Trophoblast cell (in vitro differentiated cells and primary cell): Measurements from ENCODE around the gene CRTAP.
A peak's percentile ranks its signal among the peaks of the same experiment; 100 is the strongest.

Source experiments
- DNase-seq, 2 donors: peaks; one replicate each; pipeline ENCODE4 v3.0.0-alpha.2; 2016
- H2AFZ ChIP-seq: 2 replicates; pipeline ENCODE4 v1.6.1; 2013; ENCODE audit warnings: low read length, moderate library complexity, mild to moderate bottlenecking; ENCODE audit not compliant: insufficient read depth, poor library complexity
- H2AK5ac ChIP-seq: 2 replicates; pipeline ENCODE4 v1.6.1; 2013; ENCODE audit warnings: mild to moderate bottlenecking, low read length
- H2BK120ac ChIP-seq: 2 replicates; pipeline ENCODE4 v1.6.1; 2013; ENCODE audit warnings: low read length, mild to moderate bottlenecking, moderate library complexity; ENCODE audit not compliant: insufficient read depth, poor library complexity
- H2BK12ac ChIP-seq: 2 replicates; pipeline ENCODE4 v1.6.1; 2013; ENCODE audit warnings: mild to moderate bottlenecking, low read length, moderate library complexity
- H2BK5ac ChIP-seq: 2 replicates; pipeline ENCODE4 v1.6.1; 2013; ENCODE audit warnings: low read length, low read depth, moderate library complexity, mild to moderate bottlenecking; ENCODE audit not compliant: poor library complexity
- H3K14ac ChIP-seq: 2 replicates; pipeline ENCODE4 v1.6.1; 2013; ENCODE audit warnings: mild to moderate bottlenecking, low read length
- H3K18ac ChIP-seq: 2 replicates; pipeline ENCODE4 v1.6.1; 2013; ENCODE audit warnings: mild to moderate bottlenecking, low read length
- H3K23ac ChIP-seq: 2 replicates; pipeline ENCODE4 v1.6.1; 2013; ENCODE audit warnings: low read length
- H3K27ac ChIP-seq: 2 replicates; pipeline ENCODE4 v1.5.1; 2013; ENCODE audit warnings: low read depth, mild to moderate bottlenecking, inconsistent platforms, low read length, moderate library complexity
- H3K27me3 ChIP-seq: 2 replicates; pipeline ENCODE4 v1.6.1; 2013; ENCODE audit warnings: inconsistent platforms, mild to moderate bottlenecking, low read length, moderate library complexity; ENCODE audit not compliant: insufficient read depth
- H3K36me3 ChIP-seq, 2 experiments: 1 replicate in 1 of 2; 2 replicates in 1 of 2; pipeline ENCODE4 v1.6.1; 2013; ENCODE audit warnings: low read length in 2 of 2, mild to moderate bottlenecking in 2 of 2, moderate library complexity in 1 of 2; ENCODE audit not compliant: insufficient read depth in 2 of 2, control insufficient read depth in 1 of 2
- H3K4ac ChIP-seq: 2 replicates; pipeline ENCODE4 v1.6.1; 2013; ENCODE audit warnings: low read depth, mild to moderate bottlenecking, low read length, moderate library complexity
- H3K4me1 ChIP-seq, 2 experiments: 1 replicate in 1 of 2; 2 replicates in 1 of 2; pipeline ENCODE4 v1.6.1; 2013; ENCODE audit warnings: low read length in 2 of 2, mild to moderate bottlenecking in 2 of 2, moderate library complexity in 1 of 2; ENCODE audit not compliant: insufficient read depth in 2 of 2, control insufficient read depth in 1 of 2
- H3K4me2 ChIP-seq: 2 replicates; pipeline ENCODE4 v1.6.1; 2013; ENCODE audit warnings: inconsistent platforms, mild to moderate bottlenecking, low read length, moderate library complexity
- H3K4me3 ChIP-seq: 2 replicates; pipeline ENCODE4 v1.5.1; 2013; ENCODE audit warnings: mild to moderate bottlenecking, low read depth, low read length, inconsistent platforms
- H3K79me1 ChIP-seq: one replicate; pipeline ENCODE4 v1.6.1; 2013; ENCODE audit warnings: low read length
- H3K79me2 ChIP-seq: 2 replicates; pipeline ENCODE4 v1.6.1; 2013; ENCODE audit warnings: low read length, mild to moderate bottlenecking; ENCODE audit not compliant: control insufficient read depth, insufficient read depth, poor library complexity
- H3K9ac ChIP-seq: 2 replicates; pipeline ENCODE4 v1.6.1; 2013; ENCODE audit warnings: mild to moderate bottlenecking, low read length
- H3K9me3 ChIP-seq: 2 replicates; pipeline ENCODE4 v1.6.1; 2013; ENCODE audit warnings: low read depth, mild to moderate bottlenecking, control low read depth, inconsistent platforms, low read length; ENCODE audit not compliant: insufficient read depth
- H4K12ac ChIP-seq: 2 replicates; pipeline ENCODE4 v1.6.1; 2013; ENCODE audit warnings: low read depth, mild to moderate bottlenecking, low read length, moderate library complexity
- H4K8ac ChIP-seq: 2 replicates; pipeline ENCODE4 v1.6.1; 2013; ENCODE audit warnings: low read depth, mild to moderate bottlenecking, low read length, moderate library complexity
- H4K91ac ChIP-seq: one replicate; pipeline ENCODE4 v1.6.1; 2013; ENCODE audit warnings: low read depth, mild to moderate bottlenecking, low read length, moderate library complexity
- WGBS: extraction: QIAGEN DNeasy Blood & Tissue Kit; methylation state at CpG from one replicate; pipeline ENCODE4 v1.1.7; 2013; ENCODE audit warnings: missing lambda C conversion rate; ENCODE audit not compliant: insufficient read length, insufficient coverage; ENCODE audit errors: extremely low coverage; 5-methylcytosine and 5-hydroxymethylcytosine counted together

Gene CRTAP

GRCh38 chr3:33170531-33170930 is 56.7 kb downstream of the CRTAP start:
- Histone ChIP-seq H3K4me2 (no peak overlapping the region), H3K79me1 (no peaks in the 10 kb centered on the region), H4K12ac (no peak overlapping the region), H3K23ac (no peak overlapping the region), H3K36me3 (no peaks in the 10 kb centered on the region), H3K27me3 (no peaks in the 10 kb centered on the region), H2AFZ (no peak overlapping the region), H3K9me3 (no peaks in the 10 kb centered on the region), H2BK12ac (no peak overlapping the region), H3K4ac (no peak overlapping the region), H2BK5ac (no peak overlapping the region), H2AK5ac (no peak overlapping the region), H2BK120ac (no peak overlapping the region), H4K8ac (no peak overlapping the region), H4K91ac (no peak overlapping the region), H3K4me1 (no peaks in the 10 kb centered on the region), H3K18ac (no peak overlapping the region), H3K79me2 (no peaks in the 10 kb centered on the region), H3K4me3 (no peak overlapping the region), H3K9ac (no peak overlapping the region), H3K27ac (no peak overlapping the region), H3K14ac (no peak overlapping the region)
- DNase-seq = no peak
- WGBS = no CpG with 5 or more reads among the region's 6 CpGs

- no peak overlapping the region for H3K18ac ChIP-seq
- no peak overlapping the region for H3K9ac ChIP-seq
- no peaks in the 10 kb centered on the region for H3K36me3 ChIP-seq
- no peaks in the 10 kb centered on the region for H3K79me1 ChIP-seq
- no peak overlapping the region for H3K4me3 ChIP-seq
- no peak overlapping the region for H4K91ac ChIP-seq
- H2BK5ac ChIP-seq = no peak overlapping the region
- H3K4ac ChIP-seq = no peak overlapping the region
- H4K8ac ChIP-seq = no peak overlapping the region
- WGBS = no CpG with 5 or more reads among the region's 4 CpGs
- no peak overlapping the region for H2BK12ac ChIP-seq
- no peak overlapping the region for H3K14ac ChIP-seq
- H3K9me3 ChIP-seq = no peaks in the 10 kb centered on the region
- H4K12ac ChIP-seq = no peak overlapping the region
- no peaks in the 10 kb centered on the region for H3K79me2 ChIP-seq
- H3K4me1 ChIP-seq = no peaks in the 10 kb centered on the region
- H3K27me3 ChIP-seq = no peaks in the 10 kb centered on the region
- H3K4me2 ChIP-seq = no peak overlapping the region
- H2BK120ac ChIP-seq = no peak overlapping the region
- peak overlapping the region; percentile 59 for H3K23ac ChIP-seq
- no peak overlapping the region for H2AFZ ChIP-seq
- no peak for DNase-seq
- H3K27ac ChIP-seq = no peak overlapping the region
- no peak overlapping the region for H2AK5ac ChIP-seq
Observed at GRCh38 chr3:33171580-33171979, 57.8 kb downstream of the CRTAP start.

GRCh38 chr3:33173103-33173502 is 59.3 kb downstream of the CRTAP start:
- H3K14ac ChIP-seq = no peak overlapping the region
- no peak overlapping the region for H3K27ac ChIP-seq
- H2BK5ac ChIP-seq = no peak overlapping the region
- H3K4me3 ChIP-seq = no peak overlapping the region
- no peak overlapping the region for H3K9ac ChIP-seq
- H3K79me1 ChIP-seq = no peaks in the 10 kb centered on the region
- no peak overlapping the region for H3K4ac ChIP-seq
- DNase-seq = no peak
- no peak overlapping the region for H4K91ac ChIP-seq
- H3K23ac ChIP-seq = no peak overlapping the region
- no peak overlapping the region for H4K8ac ChIP-seq
- no peak overlapping the region for H4K12ac ChIP-seq
- H3K4me2 ChIP-seq = no peak overlapping the region
- no peak overlapping the region for H2AFZ ChIP-seq
- no CpG with 5 or more reads among the region's 2 CpGs for WGBS
- no peak overlapping the region for H2BK12ac ChIP-seq
- H3K27me3 ChIP-seq = no peaks in the 10 kb centered on the region
- no peak overlapping the region for H2AK5ac ChIP-seq
- no peaks in the 10 kb centered on the region for H3K4me1 ChIP-seq
- H2BK120ac ChIP-seq = no peak overlapping the region
- no peaks in the 10 kb centered on the region for H3K9me3 ChIP-seq
- H3K79me2 ChIP-seq = no peaks in the 10 kb centered on the region
- H3K18ac ChIP-seq = no peak overlapping the region
- H3K36me3 ChIP-seq = no peaks in the 10 kb centered on the region

GRCh38 chr3:33173672-33174071 is 59.9 kb downstream of the CRTAP start:
- H3K4me2 ChIP-seq = no peak overlapping the region
- H3K18ac ChIP-seq = no peak overlapping the region
- no peak overlapping the region for H2BK5ac ChIP-seq
- no peak overlapping the region for H3K4ac ChIP-seq
- WGBS = no CpG with 5 or more reads among the region's 4 CpGs
- no peak overlapping the region for H3K27ac ChIP-seq
- no peak overlapping the region for H2AFZ ChIP-seq
- H3K27me3 ChIP-seq = no peaks in the 10 kb centered on the region
- no peak overlapping the region for H2BK120ac ChIP-seq
- H3K4me1 ChIP-seq = no peaks in the 10 kb centered on the region
- no peak overlapping the region for H3K4me3 ChIP-seq
- no peaks in the 10 kb centered on the region for H3K79me1 ChIP-seq
- H3K36me3 ChIP-seq = no peaks in the 10 kb centered on the region
- H4K91ac ChIP-seq = no peak overlapping the region
- no peak overlapping the region for H4K8ac ChIP-seq
- H2BK12ac ChIP-seq = no peak overlapping the region
- no peaks in the 10 kb centered on the region for H3K79me2 ChIP-seq
- no peak overlapping the region for H3K14ac ChIP-seq
- H4K12ac ChIP-seq = no peak overlapping the region
- no peak overlapping the region for H2AK5ac ChIP-seq
- no peak for DNase-seq
- H3K23ac ChIP-seq = no peak overlapping the region
- H3K9ac ChIP-seq = no peak overlapping the region
- no peaks in the 10 kb centered on the region for H3K9me3 ChIP-seq
